Measurements from ENCODE around the gene FAM118A.
"Not testable (repeated sequence)": the region's sequence is repeated elsewhere in the genome, so short reads cannot be mapped to it uniquely, and the experiment has no call there.

Gene FAM118A

DNA sequence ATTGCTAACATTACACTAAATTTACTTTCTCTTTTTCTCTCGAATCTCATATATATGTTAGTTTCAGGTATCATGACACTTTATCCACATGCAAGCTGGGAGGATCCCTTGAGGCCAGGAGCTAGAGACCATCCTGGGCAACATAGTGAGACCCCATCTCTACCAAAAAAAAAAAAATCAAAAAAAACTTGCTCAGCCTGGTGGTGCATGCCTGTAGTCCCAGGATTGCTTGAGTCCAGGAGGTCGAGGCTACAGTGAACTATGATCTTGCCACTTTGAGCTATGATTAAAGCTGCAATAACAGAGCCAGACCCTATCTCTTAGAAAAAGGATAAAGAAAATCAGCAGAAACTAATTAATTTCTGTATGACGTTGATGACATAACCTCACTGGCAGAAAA lies 28.7 kb upstream of the FAM118A start:
- no peak for DNase-seq (ENCODE audit: low read depth)

DNA sequence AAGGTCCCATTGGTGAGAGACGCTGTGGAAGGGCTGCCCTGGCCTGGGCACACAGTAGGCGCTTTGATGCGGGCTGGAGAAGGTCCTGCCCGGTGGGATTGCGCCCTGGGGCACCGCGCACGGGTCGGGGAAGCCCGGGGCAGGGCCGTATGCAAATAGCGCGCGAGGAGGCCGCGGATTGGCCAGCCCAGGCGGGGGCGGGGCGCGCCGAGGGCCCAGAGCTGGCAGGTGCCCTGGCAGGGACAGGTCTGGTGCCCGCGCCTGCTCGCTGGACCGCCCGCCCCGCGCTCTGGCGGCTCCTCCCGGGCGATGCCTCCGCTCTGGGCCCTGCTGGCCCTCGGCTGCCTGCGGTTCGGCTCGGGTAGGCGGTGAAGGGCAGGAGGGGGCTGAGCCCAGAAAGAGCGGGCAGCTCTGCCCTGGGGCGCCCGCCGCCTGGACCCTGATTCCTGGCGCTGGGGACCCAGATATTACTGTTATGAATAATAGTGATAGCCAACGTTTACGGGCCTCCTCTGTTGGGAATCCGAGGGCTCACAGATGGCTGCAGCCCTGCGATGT lies 24.9 kb upstream of the FAM118A start, which contains the start of gene UPK3A:
Gene UPK3A, plus strand, starts transcription at position 245 of the 558 bp plus-strand sequence. Its CDS starts 65 bp downstream, at position 310.
- DNase-seq (ENCODE audit: low read depth): peak; percentile 36

- no peak for DNase-seq (ENCODE audit: low read depth)
Measured at GRCh38 chr22:45285263-45286058, 24.3 kb upstream of the FAM118A start.

- DNase-seq (ENCODE audit: low read depth): no peak
Measured at GRCh38 chr22:45286854-45287551, 22.7 kb upstream of the FAM118A start.

DNA sequence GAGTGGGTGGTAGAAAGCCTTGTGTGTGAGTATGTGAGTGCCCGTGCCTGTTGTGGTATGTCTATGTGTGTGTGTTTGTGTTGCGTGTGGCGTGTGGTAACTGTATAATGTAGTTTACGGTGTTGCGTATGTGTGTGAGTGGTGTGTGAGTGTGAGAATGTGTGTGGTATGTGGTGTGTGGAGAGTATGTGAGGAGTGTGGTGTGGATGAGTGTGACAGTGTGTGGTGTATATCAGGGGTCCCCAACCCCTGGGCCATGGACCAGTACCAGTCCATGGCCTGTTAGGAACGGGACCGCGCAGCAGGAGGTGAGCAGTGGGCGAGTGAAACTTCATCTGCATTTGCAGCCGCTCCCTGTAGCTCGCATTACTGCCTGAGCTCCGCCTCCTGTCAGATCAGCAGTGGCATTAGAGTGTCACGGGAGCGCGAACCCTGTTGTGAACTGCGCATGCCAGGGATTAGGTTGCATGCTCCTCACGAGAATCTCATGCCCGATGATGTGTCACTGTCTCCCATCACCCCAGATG lies 19.3 kb upstream of the FAM118A start:
- DNase-seq (ENCODE audit: low read depth): no peak

GRCh38 chr22:45291061-45291930 lies 18.4 kb upstream of the FAM118A start:
- no peak for DNase-seq (ENCODE audit: low read depth)

GRCh38 chr22:45291931-45292290 lies 17.8 kb upstream of the FAM118A start:
- no peak for DNase-seq (ENCODE audit: low read depth)

GRCh38 chr22:45292731-45293442 lies 16.8 kb upstream of the FAM118A start:
- no peak for DNase-seq (ENCODE audit: low read depth)

DNA sequence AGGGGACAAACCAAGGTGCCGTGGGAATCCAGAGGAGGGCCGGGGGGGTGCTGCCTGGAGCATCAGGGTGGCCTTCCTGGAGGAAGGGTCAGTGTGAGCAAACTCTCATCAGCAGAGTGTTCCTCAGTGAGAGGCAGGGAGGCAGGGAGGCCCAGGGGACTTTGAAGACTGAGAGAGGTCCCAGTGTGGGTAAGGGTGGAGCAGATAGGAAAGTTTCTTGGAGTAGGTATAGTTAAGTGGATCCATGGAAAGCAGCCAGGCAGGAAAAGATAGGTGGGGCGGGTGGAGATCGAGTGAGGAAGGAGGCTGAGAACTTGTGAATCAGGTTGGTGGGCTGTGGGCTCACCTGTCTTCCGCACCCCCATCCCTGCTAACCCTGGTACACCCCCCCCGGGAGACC lies 15.7 kb upstream of the FAM118A start:
- DNase-seq (ENCODE audit: low read depth): no peak

GRCh38 chr22:45295004-45295403 lies 14.7 kb upstream of the FAM118A start:
- not testable (repeated sequence) for DNase-seq (ENCODE audit: low read depth)

DNA sequence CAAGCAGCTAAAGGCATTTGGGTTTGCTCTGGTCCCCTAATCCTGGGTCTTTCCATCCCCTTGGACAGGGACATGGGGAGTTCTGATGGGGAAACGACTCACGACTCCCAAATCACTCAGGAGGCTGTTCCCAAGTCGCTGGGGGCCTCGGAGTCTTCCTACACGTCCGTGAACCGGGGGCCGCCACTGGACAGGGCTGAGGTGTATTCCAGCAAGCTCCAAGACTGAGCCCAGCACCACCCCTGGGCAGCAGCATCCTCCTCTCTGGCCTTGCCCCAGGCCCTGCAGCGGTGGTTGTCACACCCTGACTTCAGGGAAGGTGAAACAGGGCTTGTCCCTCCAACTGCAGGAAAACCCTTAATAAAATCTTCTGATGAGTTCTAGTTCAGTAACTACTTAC lies 14.2 kb upstream of the FAM118A start:
- no peak for DNase-seq (ENCODE audit: low read depth)

DNA sequence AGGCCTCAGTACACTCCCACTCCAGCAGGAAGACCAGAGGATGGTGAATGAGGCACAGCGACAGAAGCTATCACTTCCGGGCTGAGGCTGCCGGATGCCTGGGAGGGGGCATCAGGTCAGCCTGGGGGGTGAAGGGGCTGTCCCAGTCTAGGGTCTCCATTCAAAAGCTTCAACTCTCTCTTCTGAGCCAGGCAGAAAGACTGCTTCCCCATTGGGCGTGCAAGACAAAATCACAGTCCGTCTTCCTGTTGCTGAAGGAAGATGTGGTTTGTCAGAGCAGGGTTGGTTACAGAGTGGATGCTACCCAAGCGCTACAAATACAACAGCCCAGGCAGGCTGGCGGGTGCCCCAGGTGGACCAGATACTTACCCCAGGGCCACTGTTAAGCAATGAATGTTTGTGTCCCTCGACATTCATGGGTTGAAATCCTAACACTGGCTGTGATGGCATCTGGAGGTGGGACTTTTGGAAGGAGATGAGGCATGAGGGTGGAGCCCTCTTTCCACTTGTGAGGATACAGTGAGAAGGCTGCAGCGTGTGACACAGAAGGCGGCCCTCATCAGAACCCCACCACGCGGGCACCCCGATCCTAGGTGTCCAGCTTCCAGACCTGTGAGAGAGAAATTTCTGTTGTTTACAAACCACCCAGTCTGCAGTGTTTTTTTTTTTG lies 13.0 kb upstream of the FAM118A start:
- no peak for DNase-seq (ENCODE audit: low read depth)

- no peak for DNase-seq (ENCODE audit: low read depth)
Measured at GRCh38 chr22:45298934-45299505, 10.7 kb upstream of the FAM118A start.

DNA sequence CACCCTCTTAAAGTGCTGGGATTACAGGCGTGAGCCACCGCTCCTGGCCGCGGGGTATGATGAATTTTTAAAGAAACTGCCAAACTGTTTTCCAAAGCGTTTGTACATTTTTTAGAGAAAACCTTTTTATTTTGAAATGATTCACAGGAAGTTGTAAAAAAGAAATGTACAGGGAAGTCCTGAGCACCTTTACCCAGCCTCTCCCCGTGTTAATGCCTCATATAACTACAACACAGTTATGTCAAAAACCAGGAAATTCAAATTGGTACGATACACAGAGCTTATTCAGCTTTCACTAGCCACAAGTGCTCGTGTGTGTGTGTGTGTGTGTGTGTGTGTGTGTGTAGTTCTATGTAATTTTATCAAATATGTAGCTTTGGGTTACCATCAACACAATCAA lies 7.0 kb upstream of the FAM118A start:
- no peak for DNase-seq (ENCODE audit: low read depth)

GRCh38 chr22:45303181-45303580 lies 6.6 kb upstream of the FAM118A start:
- no peak for DNase-seq (ENCODE audit: low read depth)

DNA sequence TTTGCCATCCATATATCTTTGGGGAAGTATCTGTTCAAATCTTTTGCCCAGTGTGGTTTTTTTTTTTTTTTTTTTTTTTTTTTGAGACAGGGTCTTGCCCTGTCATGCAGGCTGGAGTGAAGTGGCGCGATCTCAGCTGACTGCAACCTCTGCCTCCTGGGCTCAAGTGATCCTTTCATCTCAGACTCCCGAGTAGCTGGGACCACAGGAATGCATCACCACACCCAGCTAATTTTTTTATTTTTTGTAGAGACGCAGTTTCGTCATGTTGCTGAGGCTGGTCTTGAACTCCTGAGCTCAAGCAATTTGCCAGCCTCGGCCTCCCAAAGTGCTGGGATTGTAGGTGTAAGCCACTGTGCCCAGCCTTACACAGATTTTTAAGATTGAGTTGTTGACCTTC lies 4.8 kb upstream of the FAM118A start:
- no peak for DNase-seq (ENCODE audit: low read depth)

- DNase-seq (ENCODE audit: low read depth): no peak
Measured at GRCh38 chr22:45305456-45306075, 4.2 kb upstream of the FAM118A start.

GRCh38 chr22:45306139-45306538 lies 3.6 kb upstream of the FAM118A start:
- DNase-seq (ENCODE audit: low read depth): no peak

DNA sequence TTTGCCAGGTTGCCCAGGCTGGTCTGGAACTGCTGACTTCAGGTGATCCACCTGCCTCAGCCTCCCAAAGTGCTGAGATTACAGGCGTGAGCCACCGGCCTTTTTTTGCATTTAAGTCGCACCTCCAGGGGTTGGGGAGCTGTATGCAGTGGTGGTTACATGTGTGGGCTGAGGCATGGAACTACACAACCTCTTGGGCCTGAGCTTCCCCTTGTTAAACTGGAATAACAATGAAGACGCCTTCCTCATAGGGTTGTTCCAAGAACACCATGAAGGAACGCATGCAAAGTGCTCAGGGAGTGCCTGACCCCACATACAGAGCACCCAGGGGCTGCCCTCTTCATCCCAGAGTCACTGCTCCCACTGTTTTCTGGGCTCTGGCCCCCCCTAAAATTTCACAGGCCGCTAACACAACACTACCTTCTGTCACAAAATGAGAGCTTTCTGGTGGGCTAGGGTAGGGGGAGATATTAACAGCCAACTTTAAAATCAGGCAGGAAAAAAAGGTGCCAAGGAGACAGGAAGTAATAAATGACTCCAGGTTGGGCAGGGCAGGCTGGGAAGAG lies 1.3 kb upstream of the FAM118A start:
- DNase-seq (ENCODE audit: low read depth): no peak

All from stimulated activated CD8-positive, alpha-beta memory T cell treated with anti-CD3 and anti-CD28 coated beads, Interleukin-12 subunit alpha, Interleukin-12 subunit beta, amount 100 ng/mL, for 1 hour (primary cell).